Measurements from ENCODE around the gene SSBP3. TPM values are rescaled to one million over a fixed set of nuclear protein-coding genes. Genes with fewer than 3 reads are reported as not detected.

The SSBP3 gene
- total RNA-seq, 4 donors from 2014 or later, result 26.4 to 49.5 (median 37.1) TPM

DNA sequence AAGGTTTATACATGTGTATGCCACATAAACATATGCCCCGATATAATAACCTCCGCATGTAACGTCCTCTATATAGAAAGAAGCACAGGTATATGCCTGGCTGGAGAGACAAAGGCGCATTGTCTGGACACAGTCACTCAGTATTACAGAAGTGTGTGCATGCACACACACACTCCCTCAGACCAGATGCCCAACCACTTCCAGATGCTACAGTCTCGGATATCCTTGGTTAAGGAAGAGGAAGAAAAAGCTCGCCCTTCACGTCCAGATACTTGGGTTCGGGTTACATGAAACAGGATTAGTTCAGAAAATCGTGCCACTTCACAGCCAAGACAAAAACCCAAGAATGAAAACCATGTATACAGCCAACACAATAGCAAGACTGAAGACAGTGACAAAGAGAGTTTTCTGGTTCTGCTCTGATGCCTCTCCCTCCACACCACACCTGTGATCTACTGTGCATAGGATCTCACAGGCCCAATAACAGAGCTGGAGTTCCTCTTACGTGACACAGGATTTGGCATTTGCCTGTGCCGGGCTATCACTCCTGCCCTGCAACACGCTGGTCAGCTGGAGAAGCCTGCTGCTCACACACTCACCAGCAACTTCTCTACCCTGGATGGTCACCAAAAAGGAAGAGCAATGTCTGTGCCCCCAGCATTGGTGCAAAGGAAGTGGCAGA is 75.0 kb downstream of the SSBP3 start:
- Histone ChIP-seq H3K27me3 (no peaks in the 10 kb centered on the region), H3K4me3 (no peak overlapping the region), H3K9me3 (no peaks in the 10 kb centered on the region), H3K36me3 (no peaks in the 10 kb centered on the region), H3K4me1 (peaks cover 99% of the 10 kb centered on the region), H3K27ac (no peak overlapping the region)
- no peak for DNase-seq (ENCODE audit: low spot score in 2 of 2)
- WGBS, result 45% methylated on average over 12 of the region's 12 CpGs
- no peak for TF ChIP-seq EP300 (IDR thresholded peaks at IDR 0.05)
- TF ChIP-seq POLR2A (IDR thresholded peaks at IDR 0.05), result no peak
- TF ChIP-seq CTCF (IDR thresholded peaks at IDR 0.05), result no peak
- no peak for TF ChIP-seq POLR2AphosphoS5 (IDR thresholded peaks at IDR 0.05)

GRCh38 chr1:54329312-54330003 is 76.7 kb downstream of the SSBP3 start:
- no peak overlapping the region for H3K4me3 ChIP-seq
- DNase-seq (ENCODE audit: low spot score in 2 of 2), result no peak
- no peak overlapping the region for H3K27ac ChIP-seq
- H3K9me3 ChIP-seq, result no peaks in the 10 kb centered on the region
- TF ChIP-seq CTCF (IDR thresholded peaks at IDR 0.05), result no peak
- TF ChIP-seq POLR2AphosphoS5 (IDR thresholded peaks at IDR 0.05), result no peak
- TF ChIP-seq EP300 (IDR thresholded peaks at IDR 0.05), result no peak
- TF ChIP-seq POLR2A (IDR thresholded peaks at IDR 0.05), result no peak
- H3K27me3 ChIP-seq, result no peaks in the 10 kb centered on the region
- WGBS, result 70% methylated on average over 5 of the region's 5 CpGs
- H3K36me3 ChIP-seq, result no peaks in the 10 kb centered on the region
- H3K4me1 ChIP-seq, result peaks cover 99% of the 10 kb centered on the region

- Histone ChIP-seq H3K4me1 (peaks cover 99% of the 10 kb centered on the region), H3K36me3 (no peaks in the 10 kb centered on the region), H3K4me3 (no peak overlapping the region), H3K9me3 (no peaks in the 10 kb centered on the region), H3K27ac (no peak overlapping the region), H3K27me3 (no peaks in the 10 kb centered on the region)
- no peak for DNase-seq (ENCODE audit: low spot score in 2 of 2)
- 65% methylated on average over 12 of the region's 12 CpGs for whole genome bisulfite sequencing
- TF ChIP-seq POLR2A (IDR thresholded peaks at IDR 0.05) (no peak), POLR2AphosphoS5 (IDR thresholded peaks at IDR 0.05) (no peak), CTCF (IDR thresholded peaks at IDR 0.05) (no peak), EP300 (IDR thresholded peaks at IDR 0.05) (no peak)
Observed at GRCh38 chr1:54328066-54328636, 78.0 kb downstream of the SSBP3 start.

DNA sequence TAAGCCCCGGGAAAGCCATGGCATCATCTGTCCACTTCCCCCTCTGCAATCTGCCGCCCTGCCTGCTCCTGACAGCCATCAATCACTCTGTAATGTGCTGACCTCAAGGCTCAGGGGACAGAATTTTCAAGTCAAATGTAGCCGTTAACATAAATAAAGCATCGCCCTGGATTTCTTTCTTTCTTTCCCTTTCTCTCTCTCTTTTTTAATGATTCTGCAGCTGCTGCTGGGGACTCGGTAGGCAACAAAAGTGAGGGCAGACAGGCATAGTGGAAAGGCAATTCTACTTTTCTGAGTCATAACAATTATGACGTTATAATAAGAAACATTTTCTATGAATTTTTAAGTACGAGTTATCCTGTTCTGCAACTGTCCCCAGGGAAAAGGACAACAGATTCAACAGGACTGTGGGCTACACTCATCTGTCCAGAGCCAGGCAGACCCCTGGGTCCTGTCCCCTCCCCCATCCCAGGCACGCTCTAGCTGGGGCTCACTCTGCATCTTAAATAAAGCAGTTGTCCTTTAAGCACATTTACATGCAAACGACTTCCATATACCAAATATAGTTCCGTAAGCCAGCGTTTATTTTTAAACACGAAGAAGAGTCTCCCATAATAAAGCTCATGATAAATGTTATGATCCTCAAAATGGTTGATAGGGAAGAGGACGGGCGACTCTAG is 78.7 kb downstream of the SSBP3 start:
- no peak for TF ChIP-seq CTCF (IDR thresholded peaks at IDR 0.05)
- no peak for TF ChIP-seq POLR2AphosphoS5 (IDR thresholded peaks at IDR 0.05)
- TF ChIP-seq POLR2A (IDR thresholded peaks at IDR 0.05), result no peak
- TF ChIP-seq EP300 (IDR thresholded peaks at IDR 0.05), result no peak
- H3K27ac ChIP-seq, result peak overlapping the region; percentile 17
- no peaks in the 10 kb centered on the region for H3K36me3 ChIP-seq
- DNase-seq (ENCODE audit: low spot score in 2 of 2), result no peak
- no peaks in the 10 kb centered on the region for H3K27me3 ChIP-seq
- H3K4me1 ChIP-seq, result peaks cover 99% of the 10 kb centered on the region
- H3K9me3 ChIP-seq, result no peaks in the 10 kb centered on the region
- H3K4me3 ChIP-seq, result no peak overlapping the region
- WGBS, result 51% methylated on average over 13 of the region's 14 CpGs

Measured in suprapubic skin (tissue), 4 donors.